Coronary artery (tissue), 2 donors: ENCODE data around the gene MRGPRF.

Experiments used
- DNase-seq: peaks from one replicate; pipeline ENCODE4 v3.0.0-alpha.2; 2017; ENCODE audit warnings: low spot score
- H3K27ac ChIP-seq, 2 donors: fragments of 200-600 bp; sonication (generic); one replicate each; pipeline ENCODE4 v1.5.1; 2016 to 2019
- H3K4me3 ChIP-seq: fragments of 200-600 bp; sonication (generic); 2 replicates; pipeline ENCODE4 v1.5.1; 2016; ENCODE audit warnings: mild to moderate bottlenecking, moderate library complexity
- TF ChIP-seq, protein P1 (sequence below): fragments of 200-600 bp; sonication (generic); IDR thresholded peaks from one replicate; pipeline ENCODE4 v1.5.1; 2019; ENCODE audit warnings: antibody characterized with exemption

Gene MRGPRF

DNA sequence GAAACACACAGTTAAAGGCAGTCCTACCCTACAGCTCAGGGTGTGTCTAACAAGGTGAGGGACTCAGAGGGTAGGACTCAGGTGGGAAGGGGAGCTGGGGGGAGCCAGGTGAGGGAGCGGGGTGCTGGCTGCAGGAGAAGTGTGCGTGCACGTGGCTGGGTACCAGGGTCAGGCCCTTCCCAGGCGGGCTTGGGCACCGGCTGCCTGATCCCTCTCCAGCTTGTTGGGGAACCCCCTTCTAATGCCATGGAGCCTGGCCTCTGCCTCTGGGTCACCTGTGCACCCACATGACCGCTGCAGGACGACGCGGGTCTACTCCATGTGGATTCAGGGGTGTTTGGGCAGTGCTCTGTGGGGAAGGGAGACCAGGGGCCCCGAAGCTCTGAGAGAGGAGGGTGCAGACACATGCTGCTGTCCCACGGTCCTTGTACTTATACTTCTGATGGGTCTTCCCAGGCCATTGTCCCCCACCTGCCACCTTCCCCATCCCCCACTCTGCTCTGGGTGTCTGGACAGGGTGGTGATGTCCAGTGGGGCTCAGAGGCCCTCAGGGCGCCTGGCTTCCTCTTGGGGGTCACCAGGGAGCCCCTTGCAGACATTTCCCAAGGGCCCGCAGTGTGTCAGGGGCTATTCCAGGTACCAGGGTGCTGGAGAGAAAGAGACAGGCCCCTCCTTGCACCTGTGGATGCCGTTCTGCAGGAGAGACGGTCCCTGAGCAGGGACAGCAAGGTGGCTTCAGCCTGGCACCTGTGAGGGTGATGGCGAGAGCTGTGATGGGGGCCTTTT is 21.9 kb downstream of the MRGPRF start:
- DNase-seq: no peak
- H3K4me3 ChIP-seq: no peak overlapping the region
- TF ChIP-seq, protein P1, sequence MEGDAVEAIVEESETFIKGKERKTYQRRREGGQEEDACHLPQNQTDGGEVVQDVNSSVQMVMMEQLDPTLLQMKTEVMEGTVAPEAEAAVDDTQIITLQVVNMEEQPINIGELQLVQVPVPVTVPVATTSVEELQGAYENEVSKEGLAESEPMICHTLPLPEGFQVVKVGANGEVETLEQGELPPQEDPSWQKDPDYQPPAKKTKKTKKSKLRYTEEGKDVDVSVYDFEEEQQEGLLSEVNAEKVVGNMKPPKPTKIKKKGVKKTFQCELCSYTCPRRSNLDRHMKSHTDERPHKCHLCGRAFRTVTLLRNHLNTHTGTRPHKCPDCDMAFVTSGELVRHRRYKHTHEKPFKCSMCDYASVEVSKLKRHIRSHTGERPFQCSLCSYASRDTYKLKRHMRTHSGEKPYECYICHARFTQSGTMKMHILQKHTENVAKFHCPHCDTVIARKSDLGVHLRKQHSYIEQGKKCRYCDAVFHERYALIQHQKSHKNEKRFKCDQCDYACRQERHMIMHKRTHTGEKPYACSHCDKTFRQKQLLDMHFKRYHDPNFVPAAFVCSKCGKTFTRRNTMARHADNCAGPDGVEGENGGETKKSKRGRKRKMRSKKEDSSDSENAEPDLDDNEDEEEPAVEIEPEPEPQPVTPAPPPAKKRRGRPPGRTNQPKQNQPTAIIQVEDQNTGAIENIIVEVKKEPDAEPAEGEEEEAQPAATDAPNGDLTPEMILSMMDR: no peak
- no peak overlapping the region for H3K27ac ChIP-seq

DNA sequence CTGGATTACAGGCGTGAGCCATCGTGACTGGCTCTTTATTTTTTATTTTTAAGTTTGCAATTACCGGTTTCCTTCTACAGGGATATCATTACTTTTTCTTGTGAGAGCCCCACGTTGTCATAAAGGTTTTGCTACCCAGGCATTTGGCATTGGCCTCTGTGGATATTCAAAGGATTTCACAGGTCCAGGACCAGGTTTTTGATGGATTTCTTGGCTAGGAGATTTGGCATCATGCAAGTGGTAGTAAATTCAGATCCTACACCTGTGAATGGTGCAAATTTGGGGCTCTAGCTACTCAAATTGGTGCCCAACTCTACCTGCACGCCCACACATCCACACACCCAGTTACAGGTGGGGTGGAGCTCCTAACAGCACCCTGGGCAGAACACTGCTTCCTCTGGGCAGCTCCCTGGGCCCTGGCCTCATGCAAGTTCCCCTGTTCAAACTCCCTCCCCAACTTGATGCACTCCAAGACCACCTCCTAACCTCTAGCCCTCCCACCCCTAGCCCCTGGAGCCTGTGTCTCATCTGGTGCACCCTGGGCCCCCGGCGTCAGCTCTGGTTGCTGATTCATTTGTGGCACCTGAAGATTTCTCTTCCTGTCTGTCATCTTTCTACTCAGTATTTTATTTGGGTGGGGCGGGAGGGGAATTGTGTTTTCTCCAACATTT is 23.0 kb downstream of the MRGPRF start:
- Histone ChIP-seq H3K27ac (no peak overlapping the region), H3K4me3 (no peak overlapping the region)
- TF ChIP-seq, protein P1: no peak
- no peak for DNase-seq

DNA sequence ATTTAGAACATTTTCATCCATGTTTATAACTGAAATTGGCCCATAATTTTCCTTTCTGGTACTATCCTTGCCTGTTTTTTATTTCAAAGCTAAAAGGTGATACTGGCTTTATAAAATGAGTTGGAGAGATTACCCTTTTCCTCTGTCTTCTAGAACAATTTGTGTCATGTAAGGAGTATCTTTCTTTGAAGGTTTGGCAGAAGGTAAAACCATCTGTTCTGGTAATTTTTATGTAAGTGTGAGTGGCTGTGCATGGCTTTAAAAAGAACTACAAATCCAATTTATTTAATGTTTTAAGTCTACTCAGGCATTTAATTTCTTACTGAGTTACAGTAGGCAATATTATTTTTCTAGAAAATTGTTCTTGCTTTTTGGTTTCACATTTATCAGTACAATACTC is 24.6 kb downstream of the MRGPRF start:
- Histone ChIP-seq H3K27ac (no peak overlapping the region), H3K4me3 (no peak overlapping the region)
- TF ChIP-seq, protein P1: no peak
- no peak for DNase-seq

DNA sequence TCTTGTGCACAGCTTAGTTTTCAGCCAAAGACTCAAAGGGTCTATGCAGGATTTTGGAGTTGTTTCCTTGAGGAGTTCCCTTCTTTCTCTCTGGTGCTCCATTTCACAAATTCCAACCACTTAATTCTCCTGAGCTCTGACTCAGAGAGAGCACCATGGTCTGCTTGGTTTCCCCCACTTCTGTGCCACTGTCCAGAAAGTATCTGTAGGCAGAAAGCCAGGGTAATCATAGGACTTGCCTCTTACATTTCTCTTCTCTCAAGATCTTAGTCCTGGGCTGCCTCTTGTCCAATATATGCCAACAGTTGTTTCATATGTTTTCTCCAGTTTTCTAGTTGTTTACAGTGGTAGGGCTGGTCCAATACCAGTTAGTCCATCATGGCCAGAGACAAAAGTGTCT is 25.8 kb downstream of the MRGPRF start:
- TF ChIP-seq, protein P1: no peak
- Histone ChIP-seq H3K27ac (no peak overlapping the region), H3K4me3 (no peak overlapping the region)
- DNase-seq: no peak

DNA sequence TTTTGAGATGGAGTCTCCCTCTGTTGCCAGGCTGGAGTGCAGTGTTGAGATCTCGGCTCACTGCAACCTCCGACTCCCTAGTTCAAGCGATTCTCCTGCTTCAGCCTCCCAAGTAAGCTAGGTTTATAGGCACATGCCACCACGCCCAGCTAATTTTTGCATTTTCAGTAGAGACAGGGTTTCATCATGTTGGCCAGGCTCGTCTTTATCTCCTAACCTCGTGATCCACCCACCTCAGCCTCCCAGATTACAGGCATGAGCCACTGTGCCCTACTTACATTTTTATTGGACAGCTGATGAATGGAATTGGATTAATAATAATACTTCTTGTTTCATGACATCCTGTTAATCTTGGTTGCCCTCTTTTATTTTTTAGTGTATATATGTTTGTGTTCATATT is 29.2 kb downstream of the MRGPRF start:
- H3K27ac ChIP-seq: no peak overlapping the region
- TF ChIP-seq, protein P1: no peak
- no peak for DNase-seq

DNA sequence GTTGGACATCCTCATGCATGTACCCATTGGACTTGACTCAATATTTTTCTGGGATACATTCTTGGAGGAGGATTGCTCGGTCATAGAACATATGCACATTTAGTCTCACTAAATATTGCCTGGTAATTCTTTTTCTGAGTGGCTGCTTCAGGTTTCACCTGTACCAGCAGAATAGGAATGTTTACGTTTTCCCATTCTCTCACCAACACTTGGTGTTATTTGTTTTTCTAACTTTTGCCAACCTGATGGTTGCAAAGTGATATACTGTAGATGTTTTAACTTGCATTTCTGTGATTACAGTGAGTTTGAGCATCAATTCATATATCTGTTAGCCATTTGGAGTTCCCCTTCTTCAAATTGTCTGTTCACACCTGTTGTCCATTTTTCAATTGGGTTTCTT is 30.9 kb downstream of the MRGPRF start:
- TF ChIP-seq, protein P1: no peak
- no peak for DNase-seq
- no peak overlapping the region for H3K4me3 ChIP-seq
- no peak overlapping the region for H3K27ac ChIP-seq

More for the DNA sequence above, 29.2 kb downstream of the MRGPRF start:
- H3K4me3 ChIP-seq: no peak overlapping the region

DNA sequence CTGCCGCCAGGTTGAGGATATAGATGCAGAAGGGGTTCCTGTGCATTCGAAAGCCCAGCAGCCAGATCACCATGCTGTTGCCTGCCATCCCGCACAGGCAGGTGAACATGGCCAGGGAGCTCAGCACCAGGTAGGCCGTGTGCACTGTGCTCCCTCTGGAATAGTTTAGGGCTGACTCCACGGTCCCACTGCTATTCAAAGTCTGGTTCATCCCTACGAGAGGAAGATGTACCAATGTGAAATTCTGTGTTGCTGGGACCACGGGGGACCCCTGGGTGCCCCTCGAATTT is 32.3 kb downstream of the MRGPRF start, which contains the start of gene MRGPRD:
TSS of gene MRGPRD (minus strand) at position 211 of the 290 bp plus-strand sequence. CDS start at position 211, 0 bp downstream.
- Histone ChIP-seq H3K27ac (no peak within 1 kb of the TSS), H3K4me3 (no peak within 1 kb of the TSS)
- TF ChIP-seq, protein P1: no peak
- DNase-seq: no peak
